Endodermal cell (in vitro differentiated cells): ENCODE measurements around the gene FGD6. TPM values are rescaled to one million over a fixed set of nuclear protein-coding genes. Genes with fewer than 3 reads are reported as not detected.

Source experiments
- DNase-seq: peaks from one replicate; pipeline ENCODE4 v3.0.0-alpha.2; 2017
- H3K27ac ChIP-seq: 2 replicates; pipeline ENCODE4 v1.5.1; 2013; ENCODE audit warnings: mild to moderate bottlenecking, low read depth, low read length, moderate library complexity
- H3K27me3 ChIP-seq: 2 replicates; pipeline ENCODE4 v1.6.1; 2013; ENCODE audit warnings: mild to moderate bottlenecking, low read length, moderate library complexity; ENCODE audit not compliant: insufficient read depth, control insufficient read depth, poor library complexity, severe bottlenecking
- H3K36me3 ChIP-seq: 2 replicates; pipeline ENCODE4 v1.7.0; 2013; ENCODE audit warnings: mild to moderate bottlenecking, low read length, moderate library complexity; ENCODE audit not compliant: control insufficient read depth, insufficient read depth
- H3K4me1 ChIP-seq: one replicate; pipeline ENCODE4 v1.7.0; 2013; ENCODE audit warnings: low read length; ENCODE audit not compliant: control insufficient read depth, insufficient read depth
- H3K4me3 ChIP-seq: 2 replicates; pipeline ENCODE4 v1.5.1; 2013; ENCODE audit warnings: mild to moderate bottlenecking, low read length, moderate library complexity
- H3K9ac ChIP-seq: 2 replicates; pipeline ENCODE4 v1.6.1; 2013; ENCODE audit warnings: mild to moderate bottlenecking, low read length, moderate library complexity; ENCODE audit not compliant: poor library complexity, severe bottlenecking; ENCODE audit errors: extremely low read depth
- H3K9me3 ChIP-seq: 2 replicates; pipeline ENCODE4 v1.6.1; 2013; ENCODE audit warnings: mild to moderate bottlenecking, low read length, moderate library complexity; ENCODE audit not compliant: control insufficient read depth
- H3K27ac Mint-ChIP-seq: 2 replicates; pipeline ENCODE4 v1.8.0; 2020; ENCODE audit warnings: mixed read lengths
- H3K27me3 Mint-ChIP-seq: 2 replicates; pipeline ENCODE4 v1.8.0; 2021; ENCODE audit warnings: mild to moderate bottlenecking, mixed read lengths; ENCODE audit not compliant: insufficient read depth
- H3K36me3 Mint-ChIP-seq: 2 replicates; pipeline ENCODE4 v1.8.0; 2020; ENCODE audit warnings: low read depth, mixed read lengths
- H3K4me1 Mint-ChIP-seq: 2 replicates; pipeline ENCODE4 v1.8.0; 2020; ENCODE audit warnings: mixed read lengths
- H3K4me3 Mint-ChIP-seq: 2 replicates; pipeline ENCODE4 v1.8.0; 2020; ENCODE audit warnings: mild to moderate bottlenecking, moderate library complexity, mixed read lengths
- H3K9me3 Mint-ChIP-seq: 2 replicates; pipeline ENCODE4 v1.8.0; 2020; ENCODE audit warnings: mild to moderate bottlenecking, mixed read lengths
- CTCF ChIP-seq: fragments of 200-600 bp; sonication (generic); conservative IDR thresholded peaks from 2 replicates; pipeline ENCODE4 v1.5.0; 2021; ENCODE audit warnings: antibody characterized with exemption, mild to moderate bottlenecking
- WGBS, 2 experiments: methylation state at CpG; one replicate each; pipeline versions ENCODE4 v1.1.5 to v1.1.7; 2013; ENCODE audit warnings: missing lambda C conversion rate in 2 of 2, mixed read lengths in 1 of 2; ENCODE audit not compliant: insufficient coverage in 1 of 2, insufficient read length in 1 of 2; 5-methylcytosine and 5-hydroxymethylcytosine counted together
- total RNA-seq, 2 donors: library from RNA; stranded (reverse); fragmentation: NEBNext Ultra II Directional in 1 of 2; extraction: Animal tissue kit (Norgen Biotek cat#: 25700) in 1 of 2; gene quantifications; 2 replicates in 1 of 2; 3 replicates in 1 of 2; pipeline ENCODE4 v1.2.1, GENCODE V29; 2021

Gene FGD6
- total RNA-seq, 2 donors from 2014 or later, result 95.3 to 124 TPM

DNA sequence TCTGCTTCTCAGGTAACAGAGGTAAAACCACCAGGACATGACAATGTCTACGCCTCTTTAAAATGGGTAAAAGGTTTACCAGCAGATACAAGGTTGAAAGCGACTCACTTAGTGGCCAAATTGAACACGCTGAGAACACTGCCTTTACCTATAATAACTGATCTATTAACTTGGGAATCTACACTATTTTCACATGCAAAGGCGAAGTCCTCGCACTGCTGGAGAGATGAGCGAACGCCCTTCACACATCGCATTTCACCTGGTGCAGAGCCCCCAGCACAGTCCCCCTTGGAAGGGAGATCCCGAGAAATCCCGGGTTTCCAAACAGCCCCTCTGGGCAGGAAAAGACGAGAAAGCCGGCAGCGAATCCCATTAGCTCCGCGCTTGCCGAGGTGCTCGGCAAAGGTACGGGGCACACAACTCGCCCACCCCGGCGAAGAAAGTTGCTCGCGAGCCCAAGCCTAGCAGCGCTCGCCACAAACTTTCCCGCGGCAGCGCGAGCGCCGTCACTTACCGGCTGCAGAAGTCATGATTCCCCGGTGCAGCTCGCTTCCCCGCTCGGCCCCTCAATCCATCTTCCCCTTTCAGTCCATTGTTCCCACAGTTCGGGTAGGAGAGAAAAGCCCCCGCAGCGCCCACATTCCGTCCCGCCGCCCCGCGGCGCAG, 423 bp downstream of the FGD6 start:
- H3K9ac ChIP-seq, result peak overlapping the region; percentile 98
- H3K4me1 ChIP-seq, result peaks cover 6% of the 10 kb centered on the region
- TF ChIP-seq CTCF, result no peak
- H3K9me3 ChIP-seq, result no peaks in the 10 kb centered on the region
- H3K4me1 Mint-ChIP-seq, result peaks cover 28% of the 10 kb centered on the region
- no peak for DNase-seq
- peaks cover 13% of the 10 kb centered on the region for H3K36me3 ChIP-seq
- peak overlapping the region; percentile 99 for H3K27ac Mint-ChIP-seq
- WGBS, 2 experiments, result 0% methylated on average over 31 to 45 of the region's 45 CpGs
- peak overlapping the region; percentile 90 for H3K4me3 Mint-ChIP-seq
- H3K4me3 ChIP-seq, result peak overlapping the region; percentile 91
- peaks cover 14% of the 10 kb centered on the region for H3K36me3 Mint-ChIP-seq
- peaks cover 2% of the 10 kb centered on the region for H3K9me3 Mint-ChIP-seq
- no peaks in the 10 kb centered on the region for H3K27me3 ChIP-seq
- H3K27me3 Mint-ChIP-seq, result no peaks in the 10 kb centered on the region
- H3K27ac ChIP-seq, result peak overlapping the region; percentile 99

DNA sequence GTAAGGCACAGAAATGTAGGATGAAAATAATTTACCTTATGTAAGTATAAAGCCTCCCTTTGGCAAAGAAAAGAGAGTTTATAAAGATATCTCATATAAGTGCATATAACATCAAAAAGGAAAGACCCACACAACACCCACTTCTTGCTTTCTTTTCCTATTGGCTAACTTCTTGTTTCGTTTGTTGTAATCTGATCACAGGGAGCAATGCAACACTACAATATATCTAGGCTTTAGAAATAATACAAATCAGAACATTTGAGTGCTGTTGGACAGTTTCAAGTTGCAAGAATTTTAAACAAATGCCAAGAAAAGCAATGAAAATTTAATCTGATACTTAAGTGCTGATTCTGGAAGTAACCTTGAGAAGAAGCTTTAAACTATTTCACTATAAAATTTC, 1.3 kb downstream of the FGD6 start:
- no peaks in the 10 kb centered on the region for H3K27me3 Mint-ChIP-seq
- peak overlapping the region; percentile 90 for H3K4me3 Mint-ChIP-seq
- no peak for DNase-seq
- Histone ChIP-seq H3K27me3 (no peaks in the 10 kb centered on the region), H3K4me1 (peaks cover 6% of the 10 kb centered on the region), H3K4me3 (peak overlapping the region; percentile 91), H3K36me3 (peaks cover 13% of the 10 kb centered on the region), H3K27ac (no peak overlapping the region), H3K9me3 (no peaks in the 10 kb centered on the region), H3K9ac (peak overlapping the region; percentile 98)
- peaks cover 13% of the 10 kb centered on the region for H3K36me3 Mint-ChIP-seq
- 0% methylated on average over 1 of the region's 1 CpG; no CpG with 5 or more reads in 1 of the 2 experiments for WGBS, 2 experiments
- peaks cover 25% of the 10 kb centered on the region for H3K4me1 Mint-ChIP-seq
- H3K27ac Mint-ChIP-seq, result peak overlapping the region; percentile 99
- no peak for TF ChIP-seq CTCF
- peaks cover 2% of the 10 kb centered on the region for H3K9me3 Mint-ChIP-seq

- Mint-ChIP-seq H3K27ac (no peak overlapping the region), H3K27me3 (no peaks in the 10 kb centered on the region), H3K4me1 (peaks cover 29% of the 10 kb centered on the region), H3K36me3 (peaks cover 17% of the 10 kb centered on the region), H3K9me3 (no peaks in the 10 kb centered on the region), H3K4me3 (peak overlapping the region; percentile 90)
- Histone ChIP-seq H3K9ac (peak overlapping the region; percentile 11), H3K27ac (no peak overlapping the region), H3K4me3 (peak overlapping the region; percentile 91), H3K27me3 (no peaks in the 10 kb centered on the region), H3K36me3 (peaks cover 15% of the 10 kb centered on the region), H3K9me3 (no peaks in the 10 kb centered on the region), H3K4me1 (peaks cover 6% of the 10 kb centered on the region)
- 91 to 100% methylated on average over 1 to 3 of the region's 3 CpGs for WGBS, 2 experiments
- TF ChIP-seq CTCF, result no peak
- no peak for DNase-seq
Measured at GRCh38 chr12:95214466-95214865, 2.8 kb downstream of the FGD6 start.
